Gastroesophageal sphincter (tissue), 3 donors: ENCODE measurements around the gene LHFPL2.

ENCODE experiments used
- POLR2AphosphoS5 ChIP-seq: sonication (generic); formaldehyde crosslinking; IDR thresholded peaks from one replicate; pipeline ENCODE4 v1.6.1; 2017; ENCODE audit warnings: antibody characterized with exemption
- TF ChIP-seq, protein P1 (sequence below), 4 experiments: fragments of 200-600 bp in 2 of 4; fragments of 450-650 bp in 2 of 4; sonication (generic) in 1 of 4; IDR thresholded peaks; one replicate each; pipeline ENCODE4 v1.5.1; 2017 to 2019; ENCODE audit warnings: antibody characterized with exemption in 4 of 4, mild to moderate bottlenecking in 2 of 4, moderate library complexity in 2 of 4

DNA sequence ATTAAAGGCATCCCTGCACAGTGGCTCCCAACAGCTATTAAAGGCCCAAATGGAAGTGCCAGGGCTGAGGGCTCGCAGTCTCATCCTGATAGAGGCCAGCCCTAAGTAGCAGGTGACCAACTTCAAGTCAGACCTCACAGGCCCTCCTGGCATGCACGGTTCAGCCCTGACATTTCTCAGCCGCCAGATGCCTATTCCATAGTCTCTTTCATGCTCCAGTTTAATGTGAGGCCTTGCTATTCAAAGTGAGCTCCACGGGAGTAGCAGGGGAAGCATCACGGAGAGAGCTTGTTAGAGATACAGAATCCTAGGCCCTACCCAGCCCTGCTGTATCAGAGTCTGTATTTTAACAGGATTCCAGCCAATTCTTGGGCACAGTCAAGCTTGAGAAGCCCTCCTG is 11.1 kb downstream of the LHFPL2 start:
- TF ChIP-seq POLR2AphosphoS5: no peak
- TF ChIP-seq, protein P1, sequence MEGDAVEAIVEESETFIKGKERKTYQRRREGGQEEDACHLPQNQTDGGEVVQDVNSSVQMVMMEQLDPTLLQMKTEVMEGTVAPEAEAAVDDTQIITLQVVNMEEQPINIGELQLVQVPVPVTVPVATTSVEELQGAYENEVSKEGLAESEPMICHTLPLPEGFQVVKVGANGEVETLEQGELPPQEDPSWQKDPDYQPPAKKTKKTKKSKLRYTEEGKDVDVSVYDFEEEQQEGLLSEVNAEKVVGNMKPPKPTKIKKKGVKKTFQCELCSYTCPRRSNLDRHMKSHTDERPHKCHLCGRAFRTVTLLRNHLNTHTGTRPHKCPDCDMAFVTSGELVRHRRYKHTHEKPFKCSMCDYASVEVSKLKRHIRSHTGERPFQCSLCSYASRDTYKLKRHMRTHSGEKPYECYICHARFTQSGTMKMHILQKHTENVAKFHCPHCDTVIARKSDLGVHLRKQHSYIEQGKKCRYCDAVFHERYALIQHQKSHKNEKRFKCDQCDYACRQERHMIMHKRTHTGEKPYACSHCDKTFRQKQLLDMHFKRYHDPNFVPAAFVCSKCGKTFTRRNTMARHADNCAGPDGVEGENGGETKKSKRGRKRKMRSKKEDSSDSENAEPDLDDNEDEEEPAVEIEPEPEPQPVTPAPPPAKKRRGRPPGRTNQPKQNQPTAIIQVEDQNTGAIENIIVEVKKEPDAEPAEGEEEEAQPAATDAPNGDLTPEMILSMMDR (IDR thresholded peaks at IDR 0.05): no peak
